ENCODE data around the gene FAM210A.

FAM210A gene

DNA sequence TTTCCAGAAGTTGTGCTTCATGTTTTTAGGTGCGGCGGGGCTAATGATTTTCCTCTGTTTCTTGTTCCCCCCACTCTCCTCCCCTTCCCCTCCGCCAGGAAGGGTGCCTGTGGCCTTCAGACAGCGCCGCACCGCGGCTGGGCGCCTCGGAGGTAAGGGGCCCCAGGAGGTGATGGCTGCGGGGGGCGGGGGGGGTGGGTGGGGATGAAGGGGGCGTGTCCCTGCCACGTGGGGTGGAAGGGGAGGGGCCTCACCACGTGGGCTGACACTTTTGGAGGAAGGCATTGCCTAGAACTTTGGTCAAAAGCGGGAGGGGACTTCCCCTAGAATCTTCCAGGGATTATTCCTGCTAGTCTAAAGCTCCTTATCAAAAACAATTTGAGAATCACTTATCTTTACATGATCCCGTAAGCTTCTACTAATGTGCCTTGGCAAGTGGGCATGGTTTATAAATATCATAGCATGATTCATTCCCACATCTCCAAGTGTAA is 83.1 kb downstream of the FAM210A start:
- no peak for DNase-seq

DNA sequence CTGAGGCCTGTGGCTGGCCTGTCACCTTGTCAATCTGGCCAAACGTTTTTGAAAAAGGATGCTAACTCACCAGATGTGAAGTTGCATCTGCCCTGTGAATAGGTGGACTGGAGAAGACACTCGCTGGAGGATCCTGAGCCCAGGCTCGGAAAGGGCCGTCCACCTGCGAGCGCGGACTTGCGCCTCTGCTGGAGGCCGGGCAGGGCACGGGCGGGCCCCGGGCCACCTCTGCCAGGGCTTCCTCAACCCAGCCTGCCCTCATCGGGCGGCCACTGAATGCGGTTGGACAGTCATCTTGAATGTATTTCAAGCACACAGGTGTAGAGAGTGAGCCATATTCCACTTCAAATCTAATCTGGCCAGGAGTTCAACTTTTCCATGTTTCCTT is 83.9 kb downstream of the FAM210A start:
- no peak for DNase-seq

DNA sequence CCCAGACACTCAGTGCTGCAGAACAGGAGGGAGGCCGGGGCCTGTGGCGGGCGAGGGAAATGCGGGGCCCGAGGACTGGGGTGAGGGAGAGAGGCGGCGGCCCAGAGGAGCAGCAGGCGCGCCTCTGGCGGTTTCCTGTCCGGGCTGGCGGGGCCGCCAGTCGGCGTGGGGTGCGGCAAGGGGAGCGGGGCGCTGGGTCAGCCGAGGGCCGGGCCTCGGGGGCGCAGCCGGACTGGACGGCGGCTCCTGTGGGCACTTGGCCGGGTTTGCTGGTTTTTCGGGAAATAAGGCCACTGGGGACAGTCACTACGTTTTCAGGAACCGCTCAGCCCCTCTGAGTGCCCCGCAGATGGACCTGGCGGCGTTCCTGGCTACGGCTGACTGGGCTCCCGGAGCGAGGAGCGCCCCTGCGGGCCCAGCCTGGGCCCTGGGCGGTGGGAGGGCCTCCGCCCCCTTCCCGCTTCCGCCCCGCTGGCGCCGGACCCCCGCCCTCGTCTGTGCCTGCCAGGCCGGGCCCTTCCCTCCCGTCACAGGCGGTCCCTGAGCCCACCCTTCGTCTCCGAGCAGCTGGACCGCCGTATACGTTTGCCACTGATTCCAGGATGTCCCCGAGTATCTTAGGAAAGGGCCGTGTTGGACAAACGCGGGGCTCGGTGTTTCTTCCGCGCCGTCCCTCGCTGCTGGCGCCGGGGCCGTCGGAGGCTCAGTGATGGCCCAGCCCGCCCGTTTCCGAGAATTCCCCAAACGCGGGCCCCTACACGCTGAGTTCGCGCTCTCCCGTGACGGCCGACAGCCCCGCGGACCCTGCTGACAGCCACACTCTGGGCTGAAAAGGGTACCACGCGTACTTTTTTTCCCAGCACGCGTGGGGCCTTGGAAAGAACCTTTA is 84.6 kb downstream of the FAM210A start:
- DNase-seq: peak; percentile 74

DNA sequence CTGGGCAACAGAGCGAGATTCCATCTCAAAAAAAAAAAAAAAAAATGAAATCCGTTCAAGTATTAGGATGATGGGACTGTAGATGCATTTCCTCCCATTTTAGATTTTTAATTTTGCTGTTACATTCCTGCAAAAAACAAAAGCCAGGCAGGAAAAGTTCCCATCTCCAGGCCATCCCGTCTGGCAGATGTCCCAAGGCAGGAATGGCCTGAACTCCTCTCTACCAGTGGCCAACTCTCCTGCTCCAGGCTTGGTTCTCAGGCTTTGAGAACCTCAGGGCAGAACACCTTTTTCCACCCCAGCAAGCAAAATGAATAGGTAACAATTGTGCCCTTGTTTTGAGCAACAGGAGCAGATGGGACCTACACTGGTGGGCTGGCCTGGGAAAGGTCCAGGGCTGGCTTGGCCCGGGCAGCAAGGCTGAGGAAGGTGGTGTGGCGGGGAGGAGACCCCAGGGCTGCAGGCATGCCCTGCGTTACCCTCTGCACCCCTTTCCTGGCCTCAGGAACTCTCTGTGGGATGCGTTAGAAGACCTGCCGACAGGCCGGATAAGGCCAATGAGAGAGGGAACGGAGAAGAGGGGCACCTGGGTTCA is 86.0 kb downstream of the FAM210A start:
- DNase-seq: no peak

DNA sequence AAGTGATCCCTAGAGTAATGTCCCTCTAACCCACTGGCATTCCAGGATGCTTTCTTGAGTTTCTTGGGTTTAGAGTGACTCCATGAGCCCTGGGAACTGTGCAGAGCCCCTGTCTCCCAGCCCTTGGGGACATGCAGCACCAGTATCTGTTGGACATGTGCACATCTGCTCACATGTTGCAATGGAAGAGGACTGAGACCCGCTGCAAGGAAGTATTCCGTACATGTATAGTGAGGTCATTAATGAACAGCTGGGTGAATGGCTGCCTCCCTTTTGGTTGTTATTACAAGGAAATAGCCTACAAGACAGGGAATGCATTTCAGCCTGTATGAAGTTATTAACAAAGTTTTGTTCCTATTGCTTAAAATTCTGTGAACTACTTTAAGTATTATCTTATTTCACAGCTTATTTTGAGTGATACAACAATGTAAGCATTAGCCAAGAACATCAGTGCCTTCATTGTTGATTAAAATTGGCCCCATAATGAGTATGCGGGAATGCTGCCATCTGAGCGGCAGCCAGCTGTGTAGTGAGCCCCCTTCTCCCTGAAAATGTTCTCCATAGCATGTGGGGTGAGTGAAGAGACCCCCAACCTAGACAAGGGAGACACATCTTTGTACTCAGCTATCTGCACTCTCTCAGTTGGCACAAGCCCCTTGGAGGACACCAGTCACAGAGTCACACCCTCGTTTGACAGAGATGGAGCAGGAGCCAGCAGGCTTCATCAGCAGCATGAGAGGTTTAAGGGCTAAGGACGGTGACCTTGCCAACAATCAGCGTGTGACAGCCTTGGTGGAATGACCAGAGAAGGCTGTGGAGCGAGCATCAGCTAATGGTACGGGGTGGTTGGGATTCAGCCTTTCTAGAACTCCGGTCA is 87.4 kb downstream of the FAM210A start:
- no peak for DNase-seq

DNA sequence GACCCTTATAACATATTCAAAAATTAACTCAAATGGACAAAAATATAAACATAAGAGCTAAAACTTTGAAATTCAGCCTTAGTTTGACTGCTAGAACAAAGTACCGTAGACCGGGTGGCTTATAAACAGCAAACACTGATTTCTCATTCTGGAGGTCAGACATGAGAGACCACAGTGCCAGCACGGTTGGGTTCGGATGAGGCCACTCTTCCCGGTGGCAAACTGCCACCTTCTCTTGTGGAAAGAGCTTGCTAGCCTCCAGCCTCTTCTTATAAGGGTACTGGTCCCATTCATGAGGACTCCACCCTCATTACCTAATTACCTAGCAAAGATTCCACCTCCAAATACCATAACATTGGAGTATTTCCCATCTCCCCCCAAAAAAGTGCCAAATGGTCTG is 91.3 kb downstream of the FAM210A start:
- no peak for DNase-seq

DNA sequence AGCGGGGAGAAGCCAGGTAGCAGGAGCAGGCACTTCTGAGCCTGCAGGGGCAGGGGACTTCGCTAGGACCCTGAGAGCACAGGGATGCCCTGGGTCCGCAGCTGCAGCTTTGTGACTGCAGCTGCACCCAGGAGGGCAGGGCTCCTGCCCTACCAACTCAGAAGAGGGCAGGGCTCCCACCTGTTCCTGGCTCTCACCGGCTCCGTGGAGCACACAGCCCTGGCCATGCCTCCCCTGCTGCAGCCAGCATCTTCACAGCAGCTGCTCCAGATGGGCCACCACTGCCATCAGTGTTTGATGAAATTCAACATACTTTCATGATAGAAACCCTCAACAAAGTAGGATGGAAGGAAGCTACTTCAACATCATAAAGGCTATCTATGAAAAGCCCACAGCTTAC is 92.7 kb downstream of the FAM210A start:
- DNase-seq: no peak

DNA sequence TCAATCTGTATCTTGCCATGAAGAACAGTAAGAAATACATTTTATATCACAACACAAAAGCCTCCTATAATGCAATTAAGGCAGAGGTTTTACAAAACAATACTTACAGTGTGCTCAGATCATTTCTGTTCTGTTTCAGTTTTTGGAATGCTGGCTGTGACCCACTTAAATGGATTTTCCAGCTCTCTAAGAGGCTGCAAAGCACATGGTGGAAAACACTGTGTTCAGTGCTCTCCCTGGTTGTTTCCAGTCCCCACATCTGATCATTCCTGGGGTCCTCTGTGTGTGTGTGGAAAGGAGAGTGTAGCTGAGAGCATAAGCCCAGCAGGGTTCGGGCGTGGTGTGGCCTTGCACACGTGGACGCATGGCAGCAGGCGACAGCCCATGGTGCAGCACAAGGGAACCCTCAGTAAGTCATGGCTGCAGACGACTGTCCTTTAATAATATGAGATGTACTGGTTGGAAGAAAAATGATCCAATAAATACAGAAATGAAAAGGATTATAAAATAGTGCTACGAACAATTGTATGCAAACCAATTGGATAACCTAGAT is 95.6 kb downstream of the FAM210A start:
- DNase-seq: no peak

DNA sequence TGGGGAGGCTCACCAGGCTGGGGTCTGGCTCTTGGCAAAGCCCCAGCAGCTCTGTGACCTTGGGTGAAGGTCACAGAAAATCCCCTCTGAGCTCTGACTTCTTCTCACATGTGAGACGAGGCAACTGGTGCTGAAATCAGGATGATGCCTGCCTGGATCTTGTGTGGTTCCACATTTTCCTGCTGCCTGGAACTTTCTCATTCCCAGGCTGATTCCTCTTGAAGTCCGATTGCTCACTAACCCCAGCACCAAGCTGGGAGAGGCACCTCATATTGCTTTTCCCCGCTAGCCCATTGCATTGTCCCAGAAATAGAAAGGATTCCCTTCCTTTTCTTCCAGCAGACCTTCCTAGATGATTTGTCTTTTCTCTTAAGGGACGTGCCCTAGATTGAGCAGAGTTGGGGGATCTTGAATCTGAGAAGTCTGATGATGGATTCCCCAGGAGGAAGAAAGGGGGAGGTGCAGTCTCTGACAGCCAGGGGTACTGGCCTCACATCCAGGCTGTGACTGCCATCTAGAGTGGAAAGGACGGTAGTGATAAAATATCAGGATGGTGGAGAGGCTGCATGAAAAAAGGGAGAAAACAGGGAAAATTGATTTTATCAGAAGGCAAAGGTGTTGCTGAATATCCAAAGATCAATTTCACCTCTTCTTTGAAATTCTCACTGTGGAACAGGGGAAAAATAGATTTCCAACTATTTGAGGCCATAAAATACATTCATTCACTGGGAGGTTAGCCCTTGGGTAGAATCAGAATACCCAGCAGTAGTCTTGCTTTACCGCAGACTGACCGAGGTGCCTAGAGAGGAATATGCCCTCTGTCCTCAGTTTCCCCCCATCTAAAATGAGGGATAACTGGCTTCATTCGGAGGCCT is 96.3 kb downstream of the FAM210A start:
- DNase-seq: peak; percentile 80

DNA sequence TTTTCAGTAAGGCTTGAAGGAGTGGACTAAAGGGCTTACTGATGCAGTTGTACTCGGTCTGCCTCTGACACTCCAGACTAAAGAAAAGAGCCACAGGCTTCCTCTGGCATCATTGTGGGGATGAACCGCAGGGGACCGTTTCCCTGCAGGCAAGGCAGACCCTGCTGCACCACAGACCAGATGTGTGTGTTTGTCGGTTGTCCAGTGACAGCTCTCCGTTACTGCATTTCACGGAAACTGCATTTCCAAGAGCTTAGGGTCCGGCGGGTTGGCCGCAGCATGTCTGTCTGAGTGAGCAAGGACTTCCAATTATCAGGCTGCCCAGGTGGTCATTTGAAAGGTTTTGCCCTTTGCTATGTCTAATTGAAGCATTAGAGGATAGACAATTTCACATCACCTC is 98.1 kb downstream of the FAM210A start:
- peak; percentile 60 for DNase-seq

DNA sequence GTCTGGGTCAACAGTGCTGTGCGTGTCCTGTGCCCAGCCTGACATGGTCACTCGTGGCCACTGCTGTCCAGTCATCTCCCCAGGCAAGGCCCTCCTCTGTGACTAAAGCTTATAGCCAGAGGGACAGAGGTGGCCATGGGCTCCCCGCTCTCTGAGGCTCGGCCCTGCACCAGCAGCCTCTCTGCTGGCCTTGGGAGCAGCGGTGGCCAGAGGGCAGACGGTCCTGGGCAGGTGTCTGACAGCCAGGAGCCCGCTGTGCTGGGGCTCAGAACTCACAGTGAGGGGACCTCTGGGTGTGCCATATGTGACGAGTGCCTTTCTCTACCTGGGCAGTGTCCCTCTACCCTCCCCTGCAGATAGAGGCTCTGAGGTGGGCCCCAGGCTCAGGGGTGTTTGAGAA is 98.7 kb downstream of the FAM210A start:
- no peak for DNase-seq

DNA sequence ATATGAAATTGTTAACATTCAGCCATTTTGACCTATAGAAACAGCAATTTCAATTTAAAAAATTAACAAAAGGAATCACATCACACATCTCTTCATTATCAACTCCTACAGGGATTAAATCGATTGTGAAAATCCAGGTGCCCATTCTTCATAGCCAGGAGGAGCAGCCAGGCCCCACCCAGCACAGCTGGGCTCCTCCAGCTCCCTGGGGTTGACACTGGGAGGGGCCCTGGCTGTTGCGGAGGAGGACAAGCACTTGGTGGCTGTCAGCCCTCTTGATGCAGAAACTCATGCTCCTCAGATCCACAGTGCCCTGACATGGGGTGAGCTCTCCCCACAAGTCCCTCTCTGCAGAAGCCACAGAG is 99.8 kb downstream of the FAM210A start:
- no peak for DNase-seq

DNA sequence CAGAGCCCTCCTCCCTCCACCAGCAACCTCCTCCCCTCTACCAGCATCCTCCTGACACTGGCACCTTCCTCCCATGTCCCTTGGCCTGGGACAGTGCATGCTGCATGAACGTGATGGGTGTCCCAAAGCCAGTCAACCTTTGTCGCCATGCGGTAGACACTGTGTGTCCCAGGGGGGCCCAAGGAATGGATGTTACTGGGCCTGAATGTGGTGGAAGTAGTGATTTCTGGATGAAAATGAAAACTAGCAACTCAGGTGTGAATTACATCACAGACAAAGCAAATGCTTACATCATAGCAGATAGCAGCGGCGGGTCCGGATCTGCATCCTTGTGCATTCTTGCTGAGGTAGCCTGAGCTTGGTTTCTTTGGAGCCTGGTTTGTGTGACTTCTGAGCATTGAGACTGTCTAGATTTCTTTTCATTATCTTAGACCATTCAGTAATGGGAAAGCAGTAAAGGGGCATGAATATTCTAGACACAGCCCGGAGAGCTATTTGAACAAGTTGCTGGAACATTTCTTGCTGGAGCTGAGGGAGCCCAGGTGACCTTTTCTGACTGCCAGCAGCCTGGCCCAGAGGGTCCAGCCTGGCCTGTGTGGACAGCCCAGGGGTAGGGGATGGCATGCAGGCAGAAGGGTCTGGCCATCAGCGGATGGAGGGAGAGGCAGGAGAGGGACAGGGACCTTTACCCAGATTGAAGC is 100.4 kb downstream of the FAM210A start:
- no peak for DNase-seq

DNA sequence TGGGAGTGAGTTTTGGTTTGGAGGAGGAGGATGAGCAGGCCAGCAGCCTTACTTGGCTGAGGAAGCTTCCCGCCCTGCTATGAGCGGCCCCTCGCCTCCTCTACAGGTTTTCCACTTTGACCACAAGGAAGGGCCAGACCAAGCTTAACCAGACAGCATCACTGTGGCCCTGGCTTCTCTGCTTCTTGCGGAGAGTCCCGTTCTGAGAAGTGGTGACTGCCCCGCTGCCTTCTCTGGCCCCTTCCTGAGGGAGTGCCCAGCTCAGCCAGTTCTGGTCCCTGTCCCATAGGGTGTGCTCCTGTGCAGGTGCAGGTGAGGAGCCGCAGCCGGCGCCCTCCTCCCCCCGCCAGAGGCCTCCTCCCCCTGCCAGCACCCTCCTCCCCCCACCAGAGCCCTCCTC is 101.0 kb downstream of the FAM210A start:
- no peak for DNase-seq

DNA sequence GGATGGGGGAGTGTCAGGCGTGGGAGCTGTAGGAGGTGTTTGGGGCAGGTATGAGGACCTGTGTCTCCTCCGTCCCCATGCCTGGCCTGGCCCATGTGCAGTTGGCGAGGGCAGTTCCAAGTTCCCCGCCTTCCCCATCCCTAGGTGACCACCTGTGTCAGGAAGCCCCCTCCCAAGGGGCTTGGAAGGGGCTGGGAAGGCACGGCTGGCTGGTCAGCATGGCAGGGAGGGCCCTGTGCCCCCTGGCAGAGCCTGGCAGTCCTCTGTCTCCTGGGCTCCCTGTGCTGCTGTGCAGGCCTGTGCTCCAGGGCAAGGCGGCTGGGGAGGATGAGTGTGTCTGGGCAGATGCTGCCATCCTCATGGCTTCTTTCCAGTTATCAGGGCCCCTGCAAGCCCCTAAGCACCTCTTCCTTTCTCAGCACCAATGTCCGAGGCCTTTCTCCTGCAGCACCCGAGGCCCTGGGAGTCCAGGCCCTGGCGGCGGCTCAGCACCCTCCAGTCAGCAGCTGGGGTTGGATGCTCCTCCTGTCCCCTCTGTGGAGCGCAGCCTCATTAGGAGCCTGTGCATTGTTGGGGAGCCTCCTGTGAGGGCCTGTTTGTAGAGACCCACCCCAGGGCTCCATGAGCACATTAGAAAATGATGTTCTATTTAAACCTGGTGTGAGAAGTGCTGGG is 101.7 kb downstream of the FAM210A start:
- no peak for DNase-seq

DNA sequence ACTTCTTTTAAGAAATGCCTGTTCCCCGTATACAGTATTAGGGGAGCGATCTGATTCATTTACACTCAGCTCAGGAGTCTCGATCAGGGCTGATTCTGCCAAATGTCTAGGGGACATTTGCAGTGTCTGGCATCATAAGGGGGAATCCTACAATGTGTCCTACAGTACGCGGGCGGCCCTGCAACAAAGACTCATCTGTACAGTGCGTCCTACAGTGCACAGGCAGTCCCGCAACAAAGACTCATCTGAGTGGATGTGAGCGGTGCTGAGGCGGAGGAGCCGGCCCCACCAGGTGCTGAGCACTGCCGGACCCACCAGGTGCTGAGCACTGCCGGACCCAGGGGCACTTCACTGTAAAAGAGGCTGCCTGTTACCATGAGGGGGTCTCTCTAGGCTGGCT is 102.5 kb downstream of the FAM210A start:
- no peak for DNase-seq

DNA sequence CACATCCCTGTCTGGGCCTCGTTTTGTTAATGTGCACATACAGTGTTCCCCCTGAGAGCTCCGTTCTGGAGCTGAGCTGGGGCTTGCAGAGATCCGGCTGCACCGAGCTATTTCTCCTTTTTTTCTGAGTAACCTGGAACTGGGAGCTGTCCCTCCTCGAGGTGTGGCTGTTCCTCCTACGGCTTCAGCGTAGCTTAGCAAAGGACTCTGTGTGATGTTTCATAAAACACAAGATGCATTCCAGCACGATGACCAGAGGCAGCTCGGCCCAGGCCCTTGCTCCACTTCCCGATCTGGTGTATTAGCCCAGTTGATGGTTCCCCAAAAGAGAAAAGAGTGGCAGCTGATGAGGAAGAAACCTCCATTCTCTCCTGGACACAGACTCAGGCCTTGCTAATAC is 103.0 kb downstream of the FAM210A start:
- DNase-seq: no peak

DNA sequence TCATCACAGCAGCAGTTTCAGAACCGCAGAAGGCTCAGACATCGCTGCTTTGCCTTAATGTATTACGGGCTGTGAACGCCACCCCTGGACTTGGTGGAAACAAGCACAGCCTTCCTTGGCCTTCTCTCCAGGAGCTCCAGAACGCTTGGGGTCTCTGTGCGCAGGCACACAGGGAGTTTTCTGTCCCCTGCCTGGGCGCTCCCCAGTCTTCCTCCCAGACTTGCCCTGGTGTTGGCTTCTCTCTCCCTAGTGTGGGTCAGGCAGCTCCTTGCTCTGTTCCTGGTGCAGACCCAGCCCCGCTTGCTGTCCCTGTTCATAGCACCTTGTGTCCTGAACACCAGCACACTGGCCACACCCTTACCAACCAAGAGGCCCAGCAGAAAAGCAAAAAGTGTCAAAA is 103.6 kb downstream of the FAM210A start:
- DNase-seq: no peak

DNA sequence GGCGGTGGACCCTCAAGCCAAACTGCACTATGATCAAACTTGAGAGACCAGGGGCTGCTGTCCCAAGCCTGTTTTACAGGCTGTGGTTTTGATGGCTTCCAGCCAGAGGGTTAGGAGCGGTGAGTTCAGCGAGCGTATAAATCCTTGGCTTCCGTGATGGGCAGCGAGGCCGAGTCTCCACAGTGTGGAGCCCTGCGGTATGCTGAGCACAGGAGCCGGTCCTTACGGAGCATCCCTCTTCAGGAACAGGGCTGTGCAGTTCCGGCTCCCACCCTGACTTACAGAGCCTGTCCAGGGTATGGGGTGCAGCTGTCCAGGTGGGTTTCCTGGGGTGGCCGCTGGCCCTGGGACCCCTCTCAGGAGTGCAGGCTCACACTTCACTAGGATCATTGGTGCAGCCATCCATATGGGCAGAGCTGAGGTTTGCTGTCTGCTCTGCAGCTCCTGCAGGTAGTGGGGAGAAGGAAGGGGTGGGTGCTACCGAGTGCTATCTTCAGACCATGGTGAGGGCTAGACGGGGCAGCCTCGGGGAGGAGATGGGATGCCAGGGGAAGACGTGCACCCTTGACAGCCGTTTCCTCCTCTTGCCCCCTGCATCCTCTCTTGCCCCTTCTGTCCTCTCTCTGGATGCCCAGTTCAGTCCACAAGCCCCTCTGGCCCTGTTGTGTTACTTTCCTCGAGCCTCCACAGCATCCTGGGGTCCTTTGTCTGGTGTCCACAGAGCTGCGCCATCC is 104.3 kb downstream of the FAM210A start:
- no peak for DNase-seq

DNA sequence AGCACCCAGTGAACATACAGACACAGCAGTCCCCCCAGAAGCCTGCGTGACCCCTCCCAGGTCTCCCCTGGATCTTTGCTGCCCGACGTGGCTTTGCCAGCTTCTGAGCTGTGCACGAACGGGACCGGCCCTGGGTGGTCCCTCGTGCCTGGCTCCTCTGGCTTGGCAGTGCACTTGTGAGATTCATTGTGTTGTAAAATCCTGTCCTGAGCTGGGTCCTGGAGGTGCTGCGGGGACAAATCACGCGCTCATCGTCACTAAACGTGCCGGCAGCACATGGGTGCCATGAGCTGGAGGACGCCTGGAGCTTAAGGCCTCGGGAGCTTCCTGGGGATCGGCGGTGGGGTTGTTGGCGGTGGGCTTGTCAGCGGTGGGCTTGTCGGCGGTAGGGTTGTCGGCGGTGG is 104.9 kb downstream of the FAM210A start:
- no peak for DNase-seq

Measured in retina (tissue), 1 donor.